Measurements from ENCODE around the gene DIAPH2. TPM values are rescaled to one million over a fixed set of nuclear protein-coding genes. Genes with fewer than 3 reads are reported as not detected.

The DIAPH2 gene
- total and polyA plus RNA-seq, 9 donors: 8.1 to 30.9 (median 24.2) TPM

DNA sequence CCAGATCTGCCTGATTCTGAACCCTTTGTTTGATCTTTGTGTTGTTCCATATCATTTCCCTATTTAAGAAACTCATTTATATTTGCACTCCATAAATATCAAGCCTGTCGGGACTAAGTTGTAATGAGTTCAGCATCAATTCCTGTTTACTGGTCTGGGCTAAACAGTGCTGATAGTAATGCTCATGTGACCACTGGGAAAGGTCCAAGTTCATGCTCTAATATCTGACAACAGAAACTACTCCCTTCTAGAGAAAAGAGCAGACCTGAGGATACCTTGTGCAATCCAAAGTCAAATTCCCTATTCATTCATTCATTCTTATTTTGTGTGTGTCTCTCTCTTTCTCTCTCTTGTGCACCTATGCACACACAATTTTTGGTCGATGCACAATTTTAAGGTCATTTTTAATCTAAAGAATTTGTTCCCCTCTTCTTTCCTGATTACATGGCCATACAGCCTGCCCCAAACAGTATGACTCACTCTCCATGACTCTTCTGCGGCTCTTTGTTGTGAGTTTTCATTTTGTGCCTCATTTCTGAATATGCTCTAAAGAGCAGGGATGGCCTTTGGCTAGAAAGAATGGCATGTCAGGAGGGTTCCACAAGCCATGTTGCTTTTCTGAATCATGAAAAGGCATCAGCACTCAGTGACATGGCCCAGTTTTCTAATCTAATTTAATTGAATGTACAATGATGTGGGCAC lies 863.4 kb downstream of the DIAPH2 start:
- H3K27me3 ChIP-seq: no peaks in the 10 kb centered on the region
- no peak for TF ChIP-seq POLR2A (IDR thresholded peaks at IDR 0.05)
- TF ChIP-seq EP300 (IDR thresholded peaks at IDR 0.05): no peak
- TF ChIP-seq, protein P1, sequence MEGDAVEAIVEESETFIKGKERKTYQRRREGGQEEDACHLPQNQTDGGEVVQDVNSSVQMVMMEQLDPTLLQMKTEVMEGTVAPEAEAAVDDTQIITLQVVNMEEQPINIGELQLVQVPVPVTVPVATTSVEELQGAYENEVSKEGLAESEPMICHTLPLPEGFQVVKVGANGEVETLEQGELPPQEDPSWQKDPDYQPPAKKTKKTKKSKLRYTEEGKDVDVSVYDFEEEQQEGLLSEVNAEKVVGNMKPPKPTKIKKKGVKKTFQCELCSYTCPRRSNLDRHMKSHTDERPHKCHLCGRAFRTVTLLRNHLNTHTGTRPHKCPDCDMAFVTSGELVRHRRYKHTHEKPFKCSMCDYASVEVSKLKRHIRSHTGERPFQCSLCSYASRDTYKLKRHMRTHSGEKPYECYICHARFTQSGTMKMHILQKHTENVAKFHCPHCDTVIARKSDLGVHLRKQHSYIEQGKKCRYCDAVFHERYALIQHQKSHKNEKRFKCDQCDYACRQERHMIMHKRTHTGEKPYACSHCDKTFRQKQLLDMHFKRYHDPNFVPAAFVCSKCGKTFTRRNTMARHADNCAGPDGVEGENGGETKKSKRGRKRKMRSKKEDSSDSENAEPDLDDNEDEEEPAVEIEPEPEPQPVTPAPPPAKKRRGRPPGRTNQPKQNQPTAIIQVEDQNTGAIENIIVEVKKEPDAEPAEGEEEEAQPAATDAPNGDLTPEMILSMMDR (IDR thresholded peaks at IDR 0.05): no peak
- intact Hi-C loops (cut with DNase I): no loop called here
- WGBS, 3 donors: 71 to 82% (median 73%) methylated on average over 3 of the region's 3 CpGs
- H3K9me3 ChIP-seq: no peaks in the 10 kb centered on the region
- no peak overlapping the region for H3K4me3 ChIP-seq
- no peaks in the 10 kb centered on the region for H3K4me1 ChIP-seq (ENCODE audit: insufficient read depth)
- no peak for DNase-seq
- H3K36me3 ChIP-seq: no peaks in the 10 kb centered on the region
- no peak overlapping the region for H3K27ac ChIP-seq

DNA sequence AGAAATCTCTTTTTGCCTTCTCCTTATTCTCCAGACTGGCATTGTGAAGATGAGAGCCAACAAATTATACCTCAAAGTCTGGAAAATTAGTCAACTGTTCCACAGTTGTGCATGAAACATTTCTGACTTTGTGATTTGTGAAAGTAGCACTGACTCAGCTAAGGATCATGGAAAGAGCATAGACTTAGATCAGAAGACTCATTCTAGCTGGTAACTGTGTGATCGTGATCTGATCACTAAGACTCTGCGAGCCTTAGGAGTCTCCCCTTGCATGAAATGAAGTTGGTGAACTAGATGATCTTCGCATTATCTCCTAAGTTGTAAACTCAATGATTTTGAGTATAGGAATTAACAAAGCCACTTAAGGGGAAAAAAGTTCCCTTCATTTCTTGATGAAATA lies 867.2 kb downstream of the DIAPH2 start:
- intact Hi-C loops (cut with DNase I): no loop called here
- Histone ChIP-seq H3K4me3 (no peak overlapping the region), H3K36me3 (no peaks in the 10 kb centered on the region), H3K9me3 (no peaks in the 10 kb centered on the region), H3K27me3 (no peaks in the 10 kb centered on the region), H3K27ac (no peak overlapping the region), H3K4me1 (ENCODE audit: insufficient read depth) (no peaks in the 10 kb centered on the region)
- WGBS, 3 donors: 89 to 94% (median 94%) methylated on average over 3 of the region's 3 CpGs
- TF ChIP-seq EP300 (IDR thresholded peaks at IDR 0.05) (no peak), POLR2A (IDR thresholded peaks at IDR 0.05) (no peak)
- TF ChIP-seq, protein P1 (IDR thresholded peaks at IDR 0.05): no peak
- DNase-seq: no peak

- no peaks in the 10 kb centered on the region for H3K4me1 ChIP-seq (ENCODE audit: insufficient read depth)
- H3K4me3 ChIP-seq: no peak overlapping the region
- TF ChIP-seq EP300 (IDR thresholded peaks at IDR 0.05) (no peak), POLR2A (IDR thresholded peaks at IDR 0.05) (no peak)
- TF ChIP-seq, protein P1 (IDR thresholded peaks at IDR 0.05): no peak
- no peaks in the 10 kb centered on the region for H3K27me3 ChIP-seq
- no peaks in the 10 kb centered on the region for H3K9me3 ChIP-seq
- H3K27ac ChIP-seq: no peak overlapping the region
- WGBS, 3 donors: 65 to 69% (median 69%) methylated on average over 2 of the region's 2 CpGs
- no peaks in the 10 kb centered on the region for H3K36me3 ChIP-seq
- intact Hi-C loops (cut with DNase I): no loop called here
- no peak for DNase-seq
Measured at GRCh38 chrX:97553833-97554232, 869.2 kb downstream of the DIAPH2 start.

GRCh38 chrX:97556359-97556758 lies 871.7 kb downstream of the DIAPH2 start:
- no peaks in the 10 kb centered on the region for H3K4me1 ChIP-seq (ENCODE audit: insufficient read depth)
- WGBS, 3 donors: 72 to 80% (median 75%) methylated on average over 3 of the region's 3 CpGs
- H3K27ac ChIP-seq: no peak overlapping the region
- H3K4me3 ChIP-seq: no peak overlapping the region
- no peak for DNase-seq
- H3K9me3 ChIP-seq: no peaks in the 10 kb centered on the region
- intact Hi-C loops (cut with DNase I): no loop called here
- no peaks in the 10 kb centered on the region for H3K36me3 ChIP-seq
- H3K27me3 ChIP-seq: no peaks in the 10 kb centered on the region
- TF ChIP-seq EP300 (IDR thresholded peaks at IDR 0.05): no peak
- TF ChIP-seq, protein P1 (IDR thresholded peaks at IDR 0.05): no peak
- TF ChIP-seq POLR2A (IDR thresholded peaks at IDR 0.05): no peak
